ENCODE results near the gene APP.

Gene APP

GRCh38 chr21:26126168-26126553 lies 44.4 kb downstream of the APP start:
- Mint-ChIP-seq H3K36me3 (ENCODE audit: low read depth) (peaks cover 10% of the 10 kb centered on the region), H3K27ac (no peak overlapping the region), H3K4me3 (no peak overlapping the region), H3K9me3 (no peaks in the 10 kb centered on the region), H3K27me3 (no peaks in the 10 kb centered on the region), H3K4me1 (no peaks in the 10 kb centered on the region)
- ATAC-seq (no peak), DNase-seq (no peak)

- no peaks in the 10 kb centered on the region for H3K4me1 Mint-ChIP-seq
- H3K9me3 Mint-ChIP-seq: no peaks in the 10 kb centered on the region
- no peaks in the 10 kb centered on the region for H3K27me3 Mint-ChIP-seq
- H3K36me3 Mint-ChIP-seq (ENCODE audit: low read depth): peaks cover 10% of the 10 kb centered on the region
- no peak overlapping the region for H3K4me3 Mint-ChIP-seq
- DNase-seq: no peak
- no peak for ATAC-seq
- H3K27ac Mint-ChIP-seq: no peak overlapping the region
These were observed 45.0 kb downstream of the APP start for GRCh38 chr21:26125433-26126167.

- Mint-ChIP-seq H3K4me3 (no peak overlapping the region), H3K27ac (no peak overlapping the region), H3K36me3 (ENCODE audit: low read depth) (peaks cover 10% of the 10 kb centered on the region), H3K27me3 (no peaks in the 10 kb centered on the region), H3K4me1 (no peaks in the 10 kb centered on the region), H3K9me3 (no peaks in the 10 kb centered on the region)
- no peak for DNase-seq
- no peak for ATAC-seq
These were observed 45.7 kb downstream of the APP start for GRCh38 chr21:26124896-26125295.

- Mint-ChIP-seq H3K9me3 (no peaks in the 10 kb centered on the region), H3K27me3 (no peaks in the 10 kb centered on the region), H3K4me1 (peaks cover 2% of the 10 kb centered on the region), H3K27ac (no peak overlapping the region), H3K4me3 (no peak overlapping the region), H3K36me3 (ENCODE audit: low read depth) (peaks cover 8% of the 10 kb centered on the region)
- ATAC-seq (no peak), DNase-seq (no peak)
These were observed 46.1 kb downstream of the APP start for GRCh38 chr21:26124421-26124833.

- ATAC-seq (no peak), DNase-seq (no peak)
- no peaks in the 10 kb centered on the region for H3K9me3 Mint-ChIP-seq
- H3K27ac Mint-ChIP-seq: no peak overlapping the region
- no peak overlapping the region for H3K4me3 Mint-ChIP-seq
- H3K4me1 Mint-ChIP-seq: peaks cover 9% of the 10 kb centered on the region
- no peaks in the 10 kb centered on the region for H3K27me3 Mint-ChIP-seq
- H3K36me3 Mint-ChIP-seq (ENCODE audit: low read depth): no peaks in the 10 kb centered on the region
These were observed 47.6 kb downstream of the APP start for GRCh38 chr21:26123012-26123411.

- Mint-ChIP-seq H3K36me3 (ENCODE audit: low read depth) (no peaks in the 10 kb centered on the region), H3K27me3 (no peaks in the 10 kb centered on the region), H3K27ac (no peak overlapping the region), H3K4me1 (peaks cover 9% of the 10 kb centered on the region), H3K4me3 (no peak overlapping the region), H3K9me3 (no peaks in the 10 kb centered on the region)
- ATAC-seq (no peak), DNase-seq (no peak)
These were observed 49.7 kb downstream of the APP start for GRCh38 chr21:26120828-26121227.

- no peaks in the 10 kb centered on the region for H3K9me3 Mint-ChIP-seq
- DNase-seq (no peak), ATAC-seq (no peak)
- no peaks in the 10 kb centered on the region for H3K27me3 Mint-ChIP-seq
- no peak overlapping the region for H3K4me3 Mint-ChIP-seq
- no peaks in the 10 kb centered on the region for H3K36me3 Mint-ChIP-seq (ENCODE audit: low read depth)
- peaks cover 9% of the 10 kb centered on the region for H3K4me1 Mint-ChIP-seq
- H3K27ac Mint-ChIP-seq: no peak overlapping the region
These were observed 50.7 kb downstream of the APP start for GRCh38 chr21:26119906-26120305.

- no peaks in the 10 kb centered on the region for H3K9me3 Mint-ChIP-seq
- no peaks in the 10 kb centered on the region for H3K27me3 Mint-ChIP-seq
- no peaks in the 10 kb centered on the region for H3K36me3 Mint-ChIP-seq (ENCODE audit: low read depth)
- ATAC-seq (no peak), DNase-seq (no peak)
- H3K4me3 Mint-ChIP-seq: no peak overlapping the region
- no peak overlapping the region for H3K27ac Mint-ChIP-seq
- peaks cover 9% of the 10 kb centered on the region for H3K4me1 Mint-ChIP-seq
These were observed 51.5 kb downstream of the APP start for GRCh38 chr21:26118938-26119540.

- ATAC-seq (no peak), DNase-seq (no peak)
- Mint-ChIP-seq H3K27me3 (no peaks in the 10 kb centered on the region), H3K9me3 (no peaks in the 10 kb centered on the region), H3K27ac (no peak overlapping the region), H3K4me3 (no peak overlapping the region), H3K36me3 (ENCODE audit: low read depth) (no peaks in the 10 kb centered on the region), H3K4me1 (peaks cover 9% of the 10 kb centered on the region)
These were observed 52.6 kb downstream of the APP start for GRCh38 chr21:26117972-26118367.

GRCh38 chr21:26117324-26117971 lies 53.1 kb downstream of the APP start:
- H3K4me1 Mint-ChIP-seq: peaks cover 9% of the 10 kb centered on the region
- no peaks in the 10 kb centered on the region for H3K36me3 Mint-ChIP-seq (ENCODE audit: low read depth)
- H3K9me3 Mint-ChIP-seq: no peaks in the 10 kb centered on the region
- H3K27me3 Mint-ChIP-seq: no peaks in the 10 kb centered on the region
- no peak overlapping the region for H3K27ac Mint-ChIP-seq
- DNase-seq (no peak), ATAC-seq (no peak)
- H3K4me3 Mint-ChIP-seq: no peak overlapping the region

- DNase-seq: no peak
- Mint-ChIP-seq H3K9me3 (no peaks in the 10 kb centered on the region), H3K4me3 (no peak overlapping the region), H3K4me1 (peaks cover 9% of the 10 kb centered on the region), H3K36me3 (ENCODE audit: low read depth) (no peaks in the 10 kb centered on the region), H3K27ac (no peak overlapping the region), H3K27me3 (no peaks in the 10 kb centered on the region)
- ATAC-seq: no peak
These were observed 54.0 kb downstream of the APP start for GRCh38 chr21:26116456-26117011.

GRCh38 chr21:26115899-26116298 lies 54.7 kb downstream of the APP start:
- no peak overlapping the region for H3K4me3 Mint-ChIP-seq
- H3K27ac Mint-ChIP-seq: no peak overlapping the region
- peaks cover 3% of the 10 kb centered on the region for H3K36me3 Mint-ChIP-seq (ENCODE audit: low read depth)
- peaks cover 9% of the 10 kb centered on the region for H3K4me1 Mint-ChIP-seq
- H3K27me3 Mint-ChIP-seq: no peaks in the 10 kb centered on the region
- DNase-seq (no peak), ATAC-seq (no peak)
- no peaks in the 10 kb centered on the region for H3K9me3 Mint-ChIP-seq

GRCh38 chr21:26115305-26115704 lies 55.3 kb downstream of the APP start:
- peaks cover 3% of the 10 kb centered on the region for H3K36me3 Mint-ChIP-seq (ENCODE audit: low read depth)
- H3K4me3 Mint-ChIP-seq: no peak overlapping the region
- ATAC-seq: no peak
- no peaks in the 10 kb centered on the region for H3K9me3 Mint-ChIP-seq
- H3K4me1 Mint-ChIP-seq: peaks cover 9% of the 10 kb centered on the region
- no peak overlapping the region for H3K27ac Mint-ChIP-seq
- no peaks in the 10 kb centered on the region for H3K27me3 Mint-ChIP-seq
- DNase-seq: no peak

- H3K27me3 Mint-ChIP-seq: no peaks in the 10 kb centered on the region
- no peaks in the 10 kb centered on the region for H3K4me1 Mint-ChIP-seq
- ATAC-seq (no peak), DNase-seq (no peak)
- H3K4me3 Mint-ChIP-seq: no peak overlapping the region
- H3K36me3 Mint-ChIP-seq (ENCODE audit: low read depth): peaks cover 10% of the 10 kb centered on the region
- no peaks in the 10 kb centered on the region for H3K9me3 Mint-ChIP-seq
- H3K27ac Mint-ChIP-seq: no peak overlapping the region
These were observed 57.6 kb downstream of the APP start for GRCh38 chr21:26112975-26113374.

GRCh38 chr21:26112127-26112742 lies 58.3 kb downstream of the APP start:
- peaks cover 10% of the 10 kb centered on the region for H3K36me3 Mint-ChIP-seq (ENCODE audit: low read depth)
- no peaks in the 10 kb centered on the region for H3K27me3 Mint-ChIP-seq
- H3K9me3 Mint-ChIP-seq: no peaks in the 10 kb centered on the region
- no peak overlapping the region for H3K4me3 Mint-ChIP-seq
- H3K4me1 Mint-ChIP-seq: no peaks in the 10 kb centered on the region
- no peak overlapping the region for H3K27ac Mint-ChIP-seq
- ATAC-seq (peak; percentile 36), DNase-seq (no peak)
